Lower leg skin (tissue), 3 donors: ENCODE data around the gene UMODL1.

Experiments used
- CTCF ChIP-seq, 3 donors: fragments of 450-650 bp; IDR thresholded peaks; one replicate each; pipeline ENCODE4 v1.5.1; 2016; ENCODE audit warnings: antibody characterized with exemption in 3 of 3, mild to moderate bottlenecking in 3 of 3, moderate library complexity in 2 of 3
- POLR2A ChIP-seq, 2 donors: fragments of 450-650 bp; IDR thresholded peaks; one replicate each; pipeline ENCODE4 v1.6.1; 2016 to 2017; ENCODE audit warnings: antibody characterized with exemption in 2 of 2, mild to moderate bottlenecking in 1 of 2, moderate library complexity in 1 of 2

GRCh38 chr21:42146821-42147220 lies 75.7 kb downstream of the UMODL1 start:
- TF ChIP-seq POLR2A (IDR thresholded peaks at IDR 0.05) = no peak
- TF ChIP-seq CTCF (IDR thresholded peaks at IDR 0.05) = no peak
